OCI-LY7 (cell line): ENCODE data around the gene B3GALT4.

Experiments used
- EZH2phosphoT487 ChIP-seq: fragments of 200-600 bp; sonication (generic); IDR thresholded peaks from 2 replicates; pipeline ENCODE4 v1.6.1; 2018; ENCODE audit warnings: low read depth, borderline replicate concordance, mild to moderate bottlenecking, mixed run types, antibody characterized with exemption, low read length, moderate library complexity, mixed read lengths
- TF ChIP-seq, protein P1 (sequence below): fragments of 200-600 bp; sonication (generic); conservative IDR thresholded peaks from 2 replicates; pipeline ENCODE4 v1.5.1; 2014; ENCODE audit warnings: mild to moderate bottlenecking, antibody characterized with exemption, low read length, moderate library complexity, mixed read lengths

DNA sequence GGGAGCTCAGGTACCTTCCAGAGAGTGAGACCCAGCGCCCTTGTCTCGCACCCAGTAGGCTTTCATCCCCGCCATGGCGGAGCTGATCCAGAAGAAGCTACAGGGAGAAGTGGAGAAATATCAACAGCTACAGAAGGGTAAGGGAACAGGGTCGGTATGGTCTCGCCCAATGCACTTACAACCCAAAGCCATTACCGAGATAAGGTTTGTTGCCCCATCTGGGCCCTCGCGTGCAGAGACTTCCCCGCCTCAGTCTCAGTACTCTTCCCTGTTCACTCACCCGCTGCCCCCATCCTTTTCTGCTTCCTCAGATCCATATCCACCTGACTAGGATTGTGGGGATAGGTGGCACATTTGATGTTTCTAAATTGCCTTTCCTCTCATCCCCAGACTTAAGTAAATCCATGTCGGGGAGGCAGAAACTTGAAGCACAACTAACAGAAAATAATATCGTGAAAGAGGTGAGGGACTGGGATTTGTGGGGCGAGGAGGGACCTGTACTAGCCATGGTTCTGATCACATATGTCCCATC is 12.9 kb downstream of the B3GALT4 start:
- TF ChIP-seq, protein P1, sequence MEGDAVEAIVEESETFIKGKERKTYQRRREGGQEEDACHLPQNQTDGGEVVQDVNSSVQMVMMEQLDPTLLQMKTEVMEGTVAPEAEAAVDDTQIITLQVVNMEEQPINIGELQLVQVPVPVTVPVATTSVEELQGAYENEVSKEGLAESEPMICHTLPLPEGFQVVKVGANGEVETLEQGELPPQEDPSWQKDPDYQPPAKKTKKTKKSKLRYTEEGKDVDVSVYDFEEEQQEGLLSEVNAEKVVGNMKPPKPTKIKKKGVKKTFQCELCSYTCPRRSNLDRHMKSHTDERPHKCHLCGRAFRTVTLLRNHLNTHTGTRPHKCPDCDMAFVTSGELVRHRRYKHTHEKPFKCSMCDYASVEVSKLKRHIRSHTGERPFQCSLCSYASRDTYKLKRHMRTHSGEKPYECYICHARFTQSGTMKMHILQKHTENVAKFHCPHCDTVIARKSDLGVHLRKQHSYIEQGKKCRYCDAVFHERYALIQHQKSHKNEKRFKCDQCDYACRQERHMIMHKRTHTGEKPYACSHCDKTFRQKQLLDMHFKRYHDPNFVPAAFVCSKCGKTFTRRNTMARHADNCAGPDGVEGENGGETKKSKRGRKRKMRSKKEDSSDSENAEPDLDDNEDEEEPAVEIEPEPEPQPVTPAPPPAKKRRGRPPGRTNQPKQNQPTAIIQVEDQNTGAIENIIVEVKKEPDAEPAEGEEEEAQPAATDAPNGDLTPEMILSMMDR = no peak
- no peak for TF ChIP-seq EZH2phosphoT487
